ENCODE measurements around the gene AUTS2. TPM values are rescaled to one million over a fixed set of nuclear protein-coding genes. Genes with fewer than 3 reads are reported as not detected.
"Not testable (repeated sequence)": the region's sequence is repeated elsewhere in the genome, so short reads cannot be mapped to it uniquely, and the experiment has no call there.

Gene AUTS2
- total RNA-seq, 1 experiment from 2014 or later: 0.11 TPM

- in situ Hi-C loops (cut with HindIII; ENCODE audit: low pct_unique_long_range_greater_than_20kb, low sequenced_read_pairs): no loop called here
- DNase-seq (ENCODE audit: low read depth, low spot score): no peak
These were observed 1039.5 kb downstream of the AUTS2 start for GRCh38 chr7:70637726-70638125.

- in situ Hi-C loops (cut with HindIII; ENCODE audit: low pct_unique_long_range_greater_than_20kb, low sequenced_read_pairs): no loop called here
- no peak for DNase-seq (ENCODE audit: low read depth, low spot score)
These were observed 1040.2 kb downstream of the AUTS2 start for GRCh38 chr7:70638158-70639107.

GRCh38 chr7:70640266-70640833 is 1042.1 kb downstream of the AUTS2 start:
- no peak for DNase-seq (ENCODE audit: low read depth, low spot score)
- in situ Hi-C loops (cut with HindIII; ENCODE audit: low pct_unique_long_range_greater_than_20kb, low sequenced_read_pairs): no loop called here

- in situ Hi-C loops (cut with HindIII; ENCODE audit: low pct_unique_long_range_greater_than_20kb, low sequenced_read_pairs): no loop called here
- DNase-seq (ENCODE audit: low read depth, low spot score): no peak
These were observed 1043.6 kb downstream of the AUTS2 start for GRCh38 chr7:70641882-70642281.

GRCh38 chr7:70645279-70645678 is 1047.0 kb downstream of the AUTS2 start:
- DNase-seq (ENCODE audit: low read depth, low spot score): no peak
- in situ Hi-C loops (cut with HindIII; ENCODE audit: low pct_unique_long_range_greater_than_20kb, low sequenced_read_pairs): no loop called here

- DNase-seq (ENCODE audit: low read depth, low spot score): no peak
- in situ Hi-C loops (cut with HindIII; ENCODE audit: low pct_unique_long_range_greater_than_20kb, low sequenced_read_pairs): no loop called here
These were observed 1047.6 kb downstream of the AUTS2 start for GRCh38 chr7:70645876-70646351.

- no peak for DNase-seq (ENCODE audit: low read depth, low spot score)
- in situ Hi-C loops (cut with HindIII; ENCODE audit: low pct_unique_long_range_greater_than_20kb, low sequenced_read_pairs): no loop called here
These were observed 1048.4 kb downstream of the AUTS2 start for GRCh38 chr7:70646536-70647248.

GRCh38 chr7:70647801-70648498 is 1049.7 kb downstream of the AUTS2 start:
- in situ Hi-C loops (cut with HindIII; ENCODE audit: low pct_unique_long_range_greater_than_20kb, low sequenced_read_pairs): no loop called here
- DNase-seq (ENCODE audit: low read depth, low spot score): no peak

- in situ Hi-C loops (cut with HindIII; ENCODE audit: low pct_unique_long_range_greater_than_20kb, low sequenced_read_pairs); DNase-seq (ENCODE audit: low read depth, low spot score): not testable (repeated sequence)
These were observed 1050.2 kb downstream of the AUTS2 start for GRCh38 chr7:70648499-70648861.

- no peak for DNase-seq (ENCODE audit: low read depth, low spot score)
- in situ Hi-C loops (cut with HindIII; ENCODE audit: low pct_unique_long_range_greater_than_20kb, low sequenced_read_pairs): no loop called here
These were observed 1051.0 kb downstream of the AUTS2 start for GRCh38 chr7:70649323-70649722.

GRCh38 chr7:70654146-70654545 is 1055.9 kb downstream of the AUTS2 start:
- no peak for DNase-seq (ENCODE audit: low read depth, low spot score)
- in situ Hi-C loops (cut with HindIII; ENCODE audit: low pct_unique_long_range_greater_than_20kb, low sequenced_read_pairs): no loop called here

GRCh38 chr7:70654979-70655378 is 1056.7 kb downstream of the AUTS2 start:
- in situ Hi-C loops (cut with HindIII; ENCODE audit: low pct_unique_long_range_greater_than_20kb, low sequenced_read_pairs): no loop called here

GRCh38 chr7:70655694-70656093 is 1057.4 kb downstream of the AUTS2 start:
- in situ Hi-C loops (cut with HindIII; ENCODE audit: low pct_unique_long_range_greater_than_20kb, low sequenced_read_pairs): no loop called here
- no peak for DNase-seq (ENCODE audit: low read depth, low spot score)

More at GRCh38 chr7:70654979-70655378, 1056.7 kb downstream of the AUTS2 start:
- DNase-seq (ENCODE audit: low read depth, low spot score): no peak

GRCh38 chr7:70657571-70657970 is 1059.3 kb downstream of the AUTS2 start:
- no peak for DNase-seq (ENCODE audit: low read depth, low spot score)
- in situ Hi-C loops (cut with HindIII; ENCODE audit: low pct_unique_long_range_greater_than_20kb, low sequenced_read_pairs): no loop called here

- no peak for DNase-seq (ENCODE audit: low read depth, low spot score)
- in situ Hi-C loops (cut with HindIII; ENCODE audit: low pct_unique_long_range_greater_than_20kb, low sequenced_read_pairs): no loop called here
These were observed 1059.8 kb downstream of the AUTS2 start for GRCh38 chr7:70657989-70658632.

GRCh38 chr7:70659263-70659662 is 1061.0 kb downstream of the AUTS2 start:
- in situ Hi-C loops (cut with HindIII; ENCODE audit: low pct_unique_long_range_greater_than_20kb, low sequenced_read_pairs): no loop called here
- DNase-seq (ENCODE audit: low read depth, low spot score): no peak

- no peak for DNase-seq (ENCODE audit: low read depth, low spot score)
- in situ Hi-C loops (cut with HindIII; ENCODE audit: low pct_unique_long_range_greater_than_20kb, low sequenced_read_pairs): no loop called here
These were observed 1062.0 kb downstream of the AUTS2 start for GRCh38 chr7:70660154-70660818.
